Osteoblast (primary cell): ENCODE measurements around the gene LRRFIP1. TPM values are rescaled to one million over a fixed set of nuclear protein-coding genes. Genes with fewer than 3 reads are reported as not detected.
A peak's percentile ranks its signal among the peaks of the same experiment; 100 is the strongest.

Source experiments
- DNase-seq: peaks from one replicate; pipeline ENCODE4 v3.0.0; 2011; ENCODE audit warnings: low spot score, mixed read lengths; ENCODE audit not compliant: insufficient read length; ENCODE audit errors: missing footprints
- H2AFZ ChIP-seq: 2 replicates; pipeline ENCODE4 v1.6.0; 2011; ENCODE audit warnings: mild to moderate bottlenecking, low read length
- H3K27ac ChIP-seq: 2 replicates; pipeline ENCODE4 v1.5.1; 2011; ENCODE audit warnings: mild to moderate bottlenecking, low read depth, low read length, moderate library complexity
- H3K27me3 ChIP-seq: 2 replicates; pipeline ENCODE4 v1.6.0; 2012; ENCODE audit warnings: mild to moderate bottlenecking, control low read depth, inconsistent platforms, low read length, moderate library complexity; ENCODE audit not compliant: insufficient read depth
- H3K36me3 ChIP-seq: 2 replicates; pipeline ENCODE4 v1.5.1; 2011; ENCODE audit warnings: mild to moderate bottlenecking, low read length, control low read depth, moderate library complexity; ENCODE audit not compliant: insufficient read depth
- H3K4me1 ChIP-seq: 2 replicates; pipeline ENCODE4 v1.5.1; 2011; ENCODE audit warnings: mild to moderate bottlenecking, low read length, control low read depth, moderate library complexity; ENCODE audit not compliant: insufficient read depth
- H3K4me2 ChIP-seq: 2 replicates; pipeline ENCODE4 v1.6.0; 2011; ENCODE audit warnings: mild to moderate bottlenecking, low read length; ENCODE audit not compliant: insufficient read depth
- H3K4me3 ChIP-seq: fragments of 200-600 bp; sonication (generic); 3 replicates; pipeline ENCODE4 v1.5.1; 2012; ENCODE audit warnings: mild to moderate bottlenecking, low read length, inconsistent platforms; ENCODE audit not compliant: insufficient read depth
- H3K79me2 ChIP-seq: 2 replicates; pipeline ENCODE4 v1.6.0; 2012; ENCODE audit warnings: mild to moderate bottlenecking, low read length, control low read depth, inconsistent platforms; ENCODE audit not compliant: insufficient read depth
- H3K9me3 ChIP-seq: 2 replicates; pipeline ENCODE4 v1.5.1; 2011; ENCODE audit warnings: low read depth, low read length, control low read depth
- H4K20me1 ChIP-seq: 2 replicates; pipeline ENCODE4 v1.6.0; 2012; ENCODE audit warnings: mild to moderate bottlenecking, low read length, control low read depth; ENCODE audit not compliant: insufficient read depth
- CTCF ChIP-seq: IDR thresholded peaks from 2 replicates; pipeline ENCODE4 v1.5.1; 2011; ENCODE audit warnings: mild to moderate bottlenecking, low read depth, low read length, moderate library complexity; ENCODE audit errors: extremely low read depth
- total RNA-seq: library from RNA; depleted of rRNA; stranded (reverse); fragments of >200 nt; gene quantifications from 2 replicates; pipeline ENCODE4 v1.2.3, GENCODE V29; 2012

LRRFIP1 gene
- total RNA-seq, 1 donor, result 51.8 TPM

- no peak for TF ChIP-seq CTCF
- Histone ChIP-seq H4K20me1 (no peaks in the 10 kb centered on the region), H2AFZ (peak overlapping the region; percentile 88), H3K36me3 (no peaks in the 10 kb centered on the region), H3K4me1 (peaks cover 15% of the 10 kb centered on the region), H3K4me2 (peak overlapping the region; percentile 81), H3K79me2 (no peaks in the 10 kb centered on the region), H3K27ac (peak overlapping the region; percentile 75), H3K9me3 (no peaks in the 10 kb centered on the region), H3K27me3 (no peaks in the 10 kb centered on the region), H3K4me3 (peak overlapping the region; percentile 54)
- DNase-seq, result no peak
These were observed 27.8 kb upstream of the LRRFIP1 start for GRCh38 chr2:237599465-237600110.

GRCh38 chr2:237600205-237600846, 27.1 kb upstream of the LRRFIP1 start:
- peak; percentile 95 for DNase-seq
- H3K27me3 ChIP-seq, result no peaks in the 10 kb centered on the region
- TF ChIP-seq CTCF, result peak; percentile 54
- H3K4me1 ChIP-seq, result peaks cover 15% of the 10 kb centered on the region
- no peaks in the 10 kb centered on the region for H4K20me1 ChIP-seq
- peak overlapping the region; percentile 75 for H3K27ac ChIP-seq
- H3K4me2 ChIP-seq, result peak overlapping the region; percentile 81
- H3K4me3 ChIP-seq, result peak overlapping the region; percentile 54
- H3K79me2 ChIP-seq, result no peaks in the 10 kb centered on the region
- no peaks in the 10 kb centered on the region for H3K36me3 ChIP-seq
- no peaks in the 10 kb centered on the region for H3K9me3 ChIP-seq
- peak overlapping the region; percentile 88 for H2AFZ ChIP-seq

- no peak for TF ChIP-seq CTCF
- Histone ChIP-seq H3K9me3 (no peaks in the 10 kb centered on the region), H3K27ac (no peak overlapping the region), H3K79me2 (no peaks in the 10 kb centered on the region), H2AFZ (no peak overlapping the region), H3K4me1 (peaks cover 15% of the 10 kb centered on the region), H3K36me3 (no peaks in the 10 kb centered on the region), H3K4me2 (no peak overlapping the region), H3K4me3 (no peak overlapping the region), H3K27me3 (no peaks in the 10 kb centered on the region), H4K20me1 (no peaks in the 10 kb centered on the region)
- no peak for DNase-seq
These were observed 25.8 kb upstream of the LRRFIP1 start for GRCh38 chr2:237601453-237602116.

DNA sequence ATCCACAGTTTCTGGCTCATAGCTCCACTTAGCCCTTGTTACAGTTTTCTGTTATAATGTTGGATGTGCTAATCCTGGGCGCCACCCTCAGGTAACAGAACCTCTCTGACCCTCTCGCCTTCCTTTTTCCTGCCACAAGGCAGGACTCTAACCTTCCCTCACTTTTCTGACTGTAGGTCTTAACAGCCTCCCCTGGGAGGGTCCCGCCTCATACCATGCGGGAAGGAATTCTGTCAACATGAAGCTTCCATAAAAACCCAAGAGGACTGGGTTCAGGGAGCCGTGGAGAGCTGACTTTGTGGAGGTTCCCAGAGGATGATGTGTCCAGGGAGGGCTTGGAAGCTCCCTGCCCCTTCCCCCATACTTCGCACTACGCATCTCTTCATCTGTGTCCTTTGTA, 25.0 kb upstream of the LRRFIP1 start:
- no peak overlapping the region for H3K4me3 ChIP-seq
- H3K79me2 ChIP-seq, result no peaks in the 10 kb centered on the region
- no peaks in the 10 kb centered on the region for H4K20me1 ChIP-seq
- no peak overlapping the region for H2AFZ ChIP-seq
- H3K4me2 ChIP-seq, result no peak overlapping the region
- H3K27ac ChIP-seq, result no peak overlapping the region
- H3K36me3 ChIP-seq, result no peaks in the 10 kb centered on the region
- H3K27me3 ChIP-seq, result no peaks in the 10 kb centered on the region
- no peaks in the 10 kb centered on the region for H3K9me3 ChIP-seq
- no peak for DNase-seq
- no peak for TF ChIP-seq CTCF
- peaks cover 15% of the 10 kb centered on the region for H3K4me1 ChIP-seq
